Uterus (tissue), 2 donors: Measurements from ENCODE around the gene CHD2.

ENCODE experiments used
- POLR2A ChIP-seq, 2 donors: fragments of 450-650 bp; IDR thresholded peaks; one replicate each; pipeline ENCODE4 v1.6.1; 2016; ENCODE audit warnings: antibody characterized with exemption in 2 of 2, mild to moderate bottlenecking in 1 of 2, moderate library complexity in 1 of 2
- TF ChIP-seq, protein P1 (sequence below), 4 experiments: fragments of 200-600 bp in 2 of 4; fragments of 450-650 bp in 2 of 4; sonication (generic) in 2 of 4; IDR thresholded peaks; one replicate each; pipeline ENCODE4 v1.5.1; 2016 to 2019; ENCODE audit warnings: antibody characterized with exemption in 4 of 4, mild to moderate bottlenecking in 2 of 4, moderate library complexity in 1 of 4

DNA sequence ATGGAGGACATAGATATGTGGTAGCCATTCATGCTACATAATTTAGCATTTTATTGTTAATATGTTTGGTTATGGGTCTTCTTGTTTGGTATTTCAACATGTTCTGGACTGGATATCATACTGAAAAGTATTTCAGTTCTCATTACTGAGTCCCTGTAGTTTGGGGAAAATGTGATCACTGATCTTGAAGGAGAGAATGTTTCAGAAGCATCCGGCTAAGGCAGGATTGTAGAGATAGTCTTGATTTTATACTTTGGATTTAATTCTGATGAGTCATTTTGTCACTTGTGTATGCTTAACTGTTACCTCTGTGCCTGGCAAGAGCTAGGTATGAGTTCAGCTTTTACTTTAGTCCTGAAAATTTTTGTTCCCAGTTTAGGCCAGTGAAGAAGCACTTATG, 7.1 kb downstream of the CHD2 start:
- TF ChIP-seq, protein P1, sequence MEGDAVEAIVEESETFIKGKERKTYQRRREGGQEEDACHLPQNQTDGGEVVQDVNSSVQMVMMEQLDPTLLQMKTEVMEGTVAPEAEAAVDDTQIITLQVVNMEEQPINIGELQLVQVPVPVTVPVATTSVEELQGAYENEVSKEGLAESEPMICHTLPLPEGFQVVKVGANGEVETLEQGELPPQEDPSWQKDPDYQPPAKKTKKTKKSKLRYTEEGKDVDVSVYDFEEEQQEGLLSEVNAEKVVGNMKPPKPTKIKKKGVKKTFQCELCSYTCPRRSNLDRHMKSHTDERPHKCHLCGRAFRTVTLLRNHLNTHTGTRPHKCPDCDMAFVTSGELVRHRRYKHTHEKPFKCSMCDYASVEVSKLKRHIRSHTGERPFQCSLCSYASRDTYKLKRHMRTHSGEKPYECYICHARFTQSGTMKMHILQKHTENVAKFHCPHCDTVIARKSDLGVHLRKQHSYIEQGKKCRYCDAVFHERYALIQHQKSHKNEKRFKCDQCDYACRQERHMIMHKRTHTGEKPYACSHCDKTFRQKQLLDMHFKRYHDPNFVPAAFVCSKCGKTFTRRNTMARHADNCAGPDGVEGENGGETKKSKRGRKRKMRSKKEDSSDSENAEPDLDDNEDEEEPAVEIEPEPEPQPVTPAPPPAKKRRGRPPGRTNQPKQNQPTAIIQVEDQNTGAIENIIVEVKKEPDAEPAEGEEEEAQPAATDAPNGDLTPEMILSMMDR (IDR thresholded peaks at IDR 0.05), result no peak
- TF ChIP-seq POLR2A (IDR thresholded peaks at IDR 0.05), result no peak
